Activated CD4-positive, CD25-positive, alpha-beta regulatory T cell treated with anti-CD3 and anti-CD28 coated beads, Interleukin-2, amount 50 U/mL, for 16 hours (primary cell): Measurements from ENCODE around the gene GSTT2.
A peak's percentile ranks its signal among the peaks of the same experiment; 100 is the strongest.
"Not testable (repeated sequence)": the region's sequence is repeated elsewhere in the genome, so short reads cannot be mapped to it uniquely, and the experiment has no call there.

Experiments used
- DNase-seq: peaks from one replicate; pipeline ENCODE4 v3.0.0-alpha.2; 2020; ENCODE audit warnings: low read depth, low spot score

GSTT2 gene

GRCh38 chr22:23979557-23980240 is at the start of gene GSTT2:
TSS of gene GSTT2 (plus strand) at chr22:23980134.
- DNase-seq = not testable (repeated sequence)

DNA sequence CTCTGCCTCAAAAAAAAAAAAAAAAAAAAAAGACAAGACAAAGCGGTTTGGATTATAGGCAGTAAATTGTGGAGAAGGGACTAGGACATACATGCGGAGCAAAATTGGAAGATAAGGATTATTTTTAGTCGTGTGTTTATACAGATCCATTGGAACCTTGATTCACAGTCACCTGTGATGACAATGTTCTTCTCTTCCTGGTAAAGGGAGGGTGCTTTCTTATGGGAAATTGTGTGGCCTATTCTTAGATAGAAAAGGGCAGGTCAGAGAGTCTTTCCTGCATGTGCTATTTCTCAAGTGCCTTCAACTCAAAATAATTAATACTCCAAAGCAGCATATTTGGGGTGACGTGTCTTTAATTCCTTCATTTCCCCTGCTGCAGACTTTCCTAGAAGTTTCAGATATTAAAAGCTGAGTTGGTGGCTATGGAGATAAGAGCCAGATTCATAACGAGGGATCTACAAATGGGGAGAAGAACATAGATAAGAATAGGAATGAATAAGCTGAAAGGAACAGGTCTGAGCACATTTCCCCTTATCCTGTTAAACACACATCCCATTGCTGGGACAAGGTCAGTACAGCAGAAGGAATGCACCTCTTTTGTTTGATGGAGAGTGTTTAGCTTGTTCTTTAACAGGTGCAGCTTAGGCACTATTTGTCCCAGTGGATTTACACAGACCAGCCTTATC is 41.5 kb upstream of the GSTT2 start:
- no peak for DNase-seq

GRCh38 chr22:23939017-23939357 is 40.9 kb upstream of the GSTT2 start:
- DNase-seq = no peak

- not testable (repeated sequence) for DNase-seq
Measured at GRCh38 chr22:23940166-23940565, 39.8 kb upstream of the GSTT2 start.

DNA sequence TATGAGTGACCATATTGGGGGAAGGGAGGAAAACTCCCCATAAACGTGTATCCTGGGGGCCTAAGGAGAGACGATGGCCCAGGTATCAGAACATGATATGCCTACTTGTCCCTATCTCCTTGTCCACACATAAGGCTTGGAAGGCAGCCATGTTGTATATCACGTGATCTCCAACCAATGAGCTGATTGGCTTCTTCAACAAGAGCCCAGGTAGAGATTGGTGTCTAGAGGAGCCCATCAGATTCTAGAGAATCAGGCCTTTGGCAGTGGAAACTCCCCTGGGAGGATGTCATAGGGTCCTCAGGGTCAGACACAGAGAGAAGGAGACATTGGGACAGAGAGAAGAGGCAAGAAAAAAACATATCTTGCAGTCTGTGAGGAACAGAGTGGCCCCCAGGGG is 32.5 kb upstream of the GSTT2 start:
- DNase-seq = not testable (repeated sequence)

GRCh38 chr22:23949764-23950163 is 30.2 kb upstream of the GSTT2 start:
- not testable (repeated sequence) for DNase-seq

GRCh38 chr22:23951383-23951782 is 28.6 kb upstream of the GSTT2 start:
- not testable (repeated sequence) for DNase-seq

DNA sequence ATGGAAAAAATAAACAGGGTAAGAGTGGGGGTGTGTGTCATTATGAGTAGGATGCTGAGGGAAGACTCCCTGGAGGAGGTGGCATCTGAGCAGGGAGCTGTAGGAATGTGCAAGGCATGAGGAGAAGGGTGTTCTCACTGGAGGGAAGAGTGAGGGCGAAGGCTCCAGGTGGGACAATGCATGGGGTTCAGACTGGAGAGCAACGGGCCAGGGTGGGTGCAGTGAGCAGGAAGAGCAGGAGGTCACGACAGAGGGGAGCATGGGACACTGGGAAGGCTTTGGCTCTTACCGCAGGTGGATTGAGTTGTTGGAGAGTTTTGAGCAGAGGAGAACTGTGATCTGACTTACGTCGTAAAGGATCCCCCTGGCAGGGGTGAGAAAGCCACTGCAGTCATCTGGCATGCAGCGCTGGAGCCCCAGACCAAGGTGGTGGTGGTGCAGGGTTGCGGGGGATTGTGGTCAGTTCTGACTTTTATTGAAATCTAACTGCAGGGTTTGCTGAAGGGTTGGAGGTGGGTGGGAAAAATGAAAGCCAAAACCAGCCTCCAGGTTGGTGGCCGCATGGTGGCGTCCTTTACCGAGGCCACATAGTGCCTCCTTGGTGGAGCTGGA is 27.0 kb upstream of the GSTT2 start:
- DNase-seq = not testable (repeated sequence)

- DNase-seq = not testable (repeated sequence)
Measured at GRCh38 chr22:23953485-23953884, 26.4 kb upstream of the GSTT2 start.

DNA sequence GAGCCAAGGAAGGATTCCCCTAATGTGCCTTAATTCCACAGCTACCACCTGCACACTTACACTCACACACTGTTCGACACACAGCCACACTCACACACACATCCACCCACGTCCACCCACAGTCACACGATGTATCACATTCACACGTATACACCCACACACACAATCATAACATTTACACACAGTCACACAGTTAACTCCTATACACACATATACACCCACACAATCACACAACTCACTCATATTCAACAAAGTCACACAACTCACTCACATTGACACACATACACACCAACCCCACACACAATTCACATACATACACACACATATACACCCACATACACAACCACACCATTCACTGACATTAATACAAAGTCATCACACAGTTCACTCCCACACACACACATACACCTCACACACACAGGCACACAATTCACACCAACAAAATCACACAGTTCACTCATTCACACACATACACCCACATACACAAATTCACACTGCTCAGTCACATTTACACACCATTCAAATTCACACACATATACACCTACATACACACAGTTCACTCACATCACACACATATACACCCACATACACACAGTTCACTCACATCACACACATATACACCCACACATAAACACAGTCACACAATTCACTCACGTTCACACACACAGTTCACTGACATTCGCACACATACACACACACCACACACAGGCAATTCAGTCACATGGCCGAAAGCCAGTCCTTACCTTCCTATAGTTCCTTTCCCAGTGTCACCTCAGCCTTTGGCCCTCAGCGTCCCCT is 25.5 kb upstream of the GSTT2 start:
- DNase-seq = not testable (repeated sequence)

DNA sequence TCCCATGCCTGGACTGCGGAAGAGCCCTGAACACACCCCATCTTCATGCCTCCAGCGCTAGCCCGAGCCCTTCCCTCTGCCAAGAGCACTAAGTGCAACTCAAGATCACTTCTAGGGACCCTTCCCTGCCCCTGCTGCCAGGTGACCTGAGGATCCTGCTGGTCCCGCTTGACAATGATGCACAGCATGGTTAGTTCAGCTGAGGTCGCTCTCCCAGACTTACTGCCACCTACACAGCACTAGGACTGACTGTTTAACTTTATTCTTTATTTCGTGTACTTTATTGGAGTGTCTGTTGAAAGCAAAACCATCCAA is 25.0 kb upstream of the GSTT2 start:
- DNase-seq = not testable (repeated sequence)

GRCh38 chr22:23955886-23956285 is 24.0 kb upstream of the GSTT2 start:
- not testable (repeated sequence) for DNase-seq

DNA sequence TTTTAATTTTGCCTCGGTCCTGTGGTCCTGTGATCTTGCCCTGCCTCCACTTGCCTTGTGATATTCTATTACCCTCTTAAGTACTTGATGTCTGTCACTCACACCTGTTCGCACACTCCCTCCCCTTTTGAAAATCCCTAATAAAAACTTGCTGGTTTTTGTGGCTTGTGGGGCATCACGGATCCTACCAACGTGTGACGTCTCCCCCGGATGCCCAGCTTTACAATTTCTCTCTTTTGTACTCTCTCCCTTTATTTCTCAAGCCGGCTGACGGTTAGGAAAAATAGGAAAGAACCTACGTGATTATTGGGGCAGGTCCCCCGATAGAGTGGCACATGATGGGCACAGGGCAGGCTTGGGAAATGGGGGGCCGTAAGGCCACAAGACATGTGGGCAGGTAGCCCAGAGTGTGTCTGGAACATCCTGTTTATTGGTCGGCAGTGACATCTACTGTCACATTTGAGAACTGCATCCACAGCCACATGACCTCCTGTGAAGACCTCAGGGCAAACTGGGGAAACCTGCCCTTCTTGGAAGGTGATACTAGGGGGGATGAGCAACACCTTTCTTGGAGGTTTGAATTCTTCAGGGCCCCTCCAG is 23.5 kb upstream of the GSTT2 start:
- DNase-seq = peak; percentile 65

DNA sequence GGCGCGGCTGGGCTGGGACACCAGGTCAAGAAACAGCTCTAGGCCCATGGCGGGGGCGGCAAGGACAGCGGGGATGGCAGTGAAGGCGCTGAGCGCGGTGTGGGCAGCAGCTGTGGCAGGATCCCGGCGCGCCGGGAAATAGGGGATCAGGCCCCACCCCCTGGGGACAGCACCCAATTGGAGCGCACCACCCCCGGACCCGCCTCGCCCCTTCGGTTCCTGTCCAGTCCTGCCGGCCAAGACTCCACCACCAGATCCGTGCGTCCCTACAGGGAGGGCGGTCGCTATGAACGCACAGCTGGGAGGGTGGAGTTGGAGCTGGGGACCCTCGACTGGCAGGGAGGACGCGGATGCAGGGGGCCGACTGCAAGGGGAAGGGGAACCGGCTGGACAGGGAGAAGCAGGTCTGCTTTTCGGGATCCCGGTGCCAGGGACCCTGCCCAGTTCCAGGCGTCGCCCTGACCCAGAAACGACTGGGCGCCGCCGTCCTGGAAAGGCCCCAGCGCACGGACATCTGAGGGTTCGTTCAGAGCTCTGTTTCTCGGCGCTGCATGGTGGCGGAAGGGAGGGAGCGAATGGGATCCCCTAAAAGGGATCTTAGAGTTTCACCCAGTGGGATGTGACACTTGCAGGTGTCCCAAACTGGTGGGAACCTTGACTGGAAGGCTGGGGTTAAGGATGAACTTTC is 18.7 kb upstream of the GSTT2 start, which contains the start of gene GSTT2B:
Gene GSTT2B (minus strand): TSS at position 112 of the 688 bp plus-strand sequence. CDS start 64 bp downstream, at position 48.
- DNase-seq = not testable (repeated sequence)

GRCh38 chr22:23966094-23966493 is 13.8 kb upstream of the GSTT2 start:
- DNase-seq = not testable (repeated sequence)

- not testable (repeated sequence) for DNase-seq
Measured at GRCh38 chr22:23966568-23966967, 13.4 kb upstream of the GSTT2 start, which contains the start of gene DDTL. TSS of gene DDTL (plus strand) at chr22:23966888. CDS start at chr22:23966915, 27 bp downstream.

DNA sequence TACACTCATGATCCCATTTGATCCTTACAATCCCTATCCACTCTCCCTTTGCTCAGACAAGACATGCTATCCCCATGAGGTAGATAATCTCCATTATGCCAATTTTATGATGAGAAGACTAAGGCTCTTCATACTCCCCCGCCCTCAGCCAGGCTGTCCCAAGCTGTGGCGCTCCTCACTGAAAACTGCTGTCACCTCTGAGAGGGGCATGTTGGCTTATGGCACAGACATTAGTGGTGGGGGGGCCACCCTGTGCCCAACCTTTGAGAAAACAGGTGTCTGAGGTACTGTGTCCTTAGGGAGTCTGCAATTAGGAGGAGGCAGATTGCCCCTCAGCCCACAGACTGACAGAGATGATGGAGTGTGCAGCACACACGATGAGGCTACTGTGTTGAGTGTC is 10.9 kb upstream of the GSTT2 start:
- no peak for DNase-seq

DNA sequence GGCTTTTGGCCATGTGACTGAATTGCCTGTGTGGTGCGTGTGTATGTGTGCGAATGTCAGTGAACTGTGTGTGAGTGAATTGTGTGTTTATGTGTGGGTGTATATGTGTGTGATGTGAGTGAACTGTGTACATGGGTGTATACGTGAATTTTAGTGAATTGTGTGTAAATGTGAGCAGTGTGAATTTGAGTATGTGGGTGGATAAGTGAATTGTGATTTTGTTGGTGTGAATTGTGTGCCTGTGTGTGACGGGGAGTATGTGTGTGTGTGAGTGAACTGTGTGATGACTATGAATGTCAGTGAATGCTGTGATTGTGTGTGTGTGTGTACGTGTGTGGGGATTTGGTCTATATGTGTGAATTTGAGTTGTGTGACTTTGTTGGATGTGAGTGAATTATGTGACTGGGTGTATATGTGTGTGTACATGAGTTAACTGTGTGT is 9.7 kb upstream of the GSTT2 start:
- DNase-seq = no peak

GRCh38 chr22:23970816-23971486 is 9.0 kb upstream of the GSTT2 start:
- DNase-seq = no peak

DNA sequence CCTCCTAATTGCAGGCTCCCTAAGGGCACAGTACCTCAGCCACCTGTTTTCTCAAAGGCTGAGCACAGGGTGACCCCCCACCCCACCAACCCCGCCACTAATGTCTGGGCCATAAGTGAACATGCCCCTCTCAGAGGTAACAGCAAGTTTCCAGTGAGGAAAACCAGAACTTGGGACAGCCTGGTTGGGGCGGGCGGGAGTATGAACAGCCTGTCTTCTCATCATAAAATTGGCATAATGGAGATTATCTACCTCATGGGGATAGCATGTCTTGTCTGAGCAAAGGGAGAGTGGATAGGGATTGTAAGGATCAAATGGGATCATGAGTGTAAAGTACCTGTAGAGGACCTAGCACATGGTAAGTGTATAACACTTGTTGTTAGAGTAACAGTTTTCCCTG is 8.0 kb upstream of the GSTT2 start:
- not testable (repeated sequence) for DNase-seq
